ENCODE data around the gene SYNM. TPM values are rescaled to one million over a fixed set of nuclear protein-coding genes. Genes with fewer than 3 reads are reported as not detected.

Gene SYNM
- total and polyA plus RNA-seq, 2 donors (not counting 1 experiment from before 2014, with no cell fraction given), result 0.04 to 0.27 TPM

GRCh38 chr15:99151156-99151555 is 46.3 kb downstream of the SYNM start:
- Histone ChIP-seq H3K27ac (ENCODE audit: low read length in 2 of 2) (no peak overlapping the region), H2AFZ (ENCODE audit: insufficient read depth, low read depth, low read length, poor library complexity, severe bottlenecking) (no peak overlapping the region), H3K27me3 (replicated peaks in 1 of 4; ENCODE audit: control extremely low read depth in 1 of 4, control insufficient read depth in 3 of 4, insufficient read depth in 4 of 4, low read length in 3 of 4) (no peaks in the 10 kb centered on the region), H3K9ac (ENCODE audit: low read length) (no peak overlapping the region), H3K4me1 (ENCODE audit: control insufficient read depth in 2 of 2, insufficient read depth in 2 of 2, low read length in 2 of 2) (no peaks in the 10 kb centered on the region), H3K4me3 (ENCODE audit: control extremely low read depth in 1 of 5, extremely low read depth in 1 of 5, insufficient read depth in 1 of 5, low read depth in 2 of 5, low read length in 4 of 5) (no peak overlapping the region), H3K4me2 (replicated peaks; ENCODE audit: low read depth, low read length, poor library complexity, severe bottlenecking) (no peak overlapping the region), H3K79me2 (ENCODE audit: control insufficient read depth, insufficient read depth, low read length) (no peaks in the 10 kb centered on the region), H3K36me3 (replicated peaks in 1 of 2; ENCODE audit: control extremely low read depth in 1 of 2, control insufficient read depth in 1 of 2, extremely low read depth in 1 of 2, insufficient read depth in 2 of 2, low read length in 1 of 2) (no peaks in the 10 kb centered on the region), H3K9me3 (ENCODE audit: control extremely low read depth in 1 of 3, control insufficient read depth in 2 of 3, insufficient read depth in 1 of 3, low read length in 2 of 3) (no peaks in the 10 kb centered on the region), H4K20me1 (ENCODE audit: control insufficient read depth, insufficient read depth, low read length, poor library complexity, severe bottlenecking) (no peaks in the 10 kb centered on the region)
- ChIA-PET POLR2A (no interaction called here), CTCF (no interaction called here)
- WGBS (ENCODE audit: insufficient coverage), result 93% methylated on average over 2 of the region's 2 CpGs
- Mint-ChIP-seq H3K27ac (no peak overlapping the region), H3K9me3 (ENCODE audit: insufficient read depth) (no peaks in the 10 kb centered on the region), H3K4me1 (no peaks in the 10 kb centered on the region), H3K4me3 (no peak overlapping the region), H3K27me3 (no peaks in the 10 kb centered on the region)
- ATAC-seq (ENCODE audit: low read depth) (no peak), DNase-seq (no peak)
- intact Hi-C loops (cut with micrococcal nuclease), result no loop called here
- TF ChIP-seq CTCF (IDR thresholded peaks at IDR 0.05), result no peak
- TF ChIP-seq EZH2 (IDR thresholded peaks at IDR 0.05; ENCODE audit: borderline replicate concordance, insufficient read depth, low read depth, low read length, poor library complexity, severe bottlenecking), result no peak

GRCh38 chr15:99153026-99153535 is 48.2 kb downstream of the SYNM start:
- no peak for TF ChIP-seq EZH2 (IDR thresholded peaks at IDR 0.05; ENCODE audit: borderline replicate concordance, insufficient read depth, low read depth, low read length, poor library complexity, severe bottlenecking)
- TF ChIP-seq CTCF (IDR thresholded peaks at IDR 0.05), result no peak
- no peaks in the 10 kb centered on the region for H3K27me3 Mint-ChIP-seq
- DNase-seq (no peak), ATAC-seq (ENCODE audit: low read depth) (no peak)
- intact Hi-C loops (cut with micrococcal nuclease), result no loop called here
- Histone ChIP-seq H3K79me2 (ENCODE audit: control insufficient read depth, insufficient read depth, low read length) (no peaks in the 10 kb centered on the region), H3K9ac (ENCODE audit: low read length) (no peak overlapping the region), H2AFZ (ENCODE audit: insufficient read depth, low read depth, low read length, poor library complexity, severe bottlenecking) (no peak overlapping the region), H3K9me3 (ENCODE audit: control extremely low read depth in 1 of 3, control insufficient read depth in 2 of 3, insufficient read depth in 1 of 3, low read length in 2 of 3) (no peaks in the 10 kb centered on the region), H4K20me1 (ENCODE audit: control insufficient read depth, insufficient read depth, low read length, poor library complexity, severe bottlenecking) (no peaks in the 10 kb centered on the region), H3K4me2 (replicated peaks; ENCODE audit: low read depth, low read length, poor library complexity, severe bottlenecking) (no peak overlapping the region), H3K4me3 (ENCODE audit: control extremely low read depth in 1 of 5, extremely low read depth in 1 of 5, insufficient read depth in 1 of 5, low read depth in 2 of 5, low read length in 4 of 5) (no peak overlapping the region), H3K4me1 (ENCODE audit: control insufficient read depth in 2 of 2, insufficient read depth in 2 of 2, low read length in 2 of 2) (no peaks in the 10 kb centered on the region), H3K27me3 (replicated peaks in 1 of 4; ENCODE audit: control extremely low read depth in 1 of 4, control insufficient read depth in 3 of 4, insufficient read depth in 4 of 4, low read length in 3 of 4) (no peaks in the 10 kb centered on the region), H3K36me3 (replicated peaks in 1 of 2; ENCODE audit: control extremely low read depth in 1 of 2, control insufficient read depth in 1 of 2, extremely low read depth in 1 of 2, insufficient read depth in 2 of 2, low read length in 1 of 2) (no peaks in the 10 kb centered on the region), H3K27ac (ENCODE audit: low read length in 2 of 2) (no peak overlapping the region)
- no peak overlapping the region for H3K4me3 Mint-ChIP-seq
- H3K4me1 Mint-ChIP-seq, result no peaks in the 10 kb centered on the region
- no peaks in the 10 kb centered on the region for H3K9me3 Mint-ChIP-seq (ENCODE audit: insufficient read depth)
- WGBS (ENCODE audit: insufficient coverage), result no CpG with 5 or more reads among the region's 6 CpGs
- ChIA-PET POLR2A (no interaction called here), CTCF (no interaction called here)
- H3K27ac Mint-ChIP-seq, result no peak overlapping the region
